ENCODE data around the gene AS3MT.
A peak's percentile ranks its signal among the peaks of the same experiment; 100 is the strongest.

DNA sequence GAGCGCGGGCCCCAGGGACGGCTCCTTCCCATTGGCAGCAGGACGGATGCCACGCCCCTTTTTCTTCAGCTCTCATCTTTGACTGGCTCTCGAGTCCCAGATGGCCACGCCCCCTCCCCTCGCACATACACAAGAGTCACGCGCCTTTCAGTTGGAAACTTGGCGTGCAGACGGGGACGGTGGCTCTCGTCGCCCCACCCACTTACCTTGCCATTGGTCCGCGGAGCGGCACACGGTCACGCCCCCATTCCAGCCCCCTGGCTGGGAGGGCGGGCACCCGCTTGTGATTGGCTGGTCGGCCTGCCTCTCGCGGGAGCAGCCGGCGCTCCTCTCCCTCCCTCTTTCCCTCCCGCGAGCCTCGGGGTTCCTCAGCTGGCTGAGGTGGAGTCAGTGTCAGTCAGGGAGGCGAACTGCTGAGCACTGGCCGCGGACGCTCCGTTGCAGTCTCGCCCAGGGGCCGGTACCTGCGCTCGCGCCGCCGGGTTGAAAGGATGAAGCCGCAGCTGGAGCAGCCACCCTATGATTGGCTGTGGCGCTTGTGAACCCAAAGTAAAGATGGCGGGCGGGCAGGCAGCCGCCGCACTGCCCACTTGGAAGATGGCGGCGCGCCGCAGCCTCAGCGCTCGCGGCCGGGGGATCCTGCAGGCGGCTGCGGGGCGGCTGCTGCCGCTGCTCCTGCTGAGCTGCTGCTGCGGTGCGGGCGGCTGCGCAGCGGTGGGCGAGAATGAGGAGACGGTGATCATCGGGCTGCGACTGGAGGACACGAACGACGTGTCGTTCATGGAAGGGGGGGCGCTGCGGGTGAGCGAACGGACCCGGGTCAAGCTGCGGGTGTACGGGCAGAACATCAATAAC lies 48.9 kb downstream of the AS3MT start, which contains the start of gene CNNM2:
- TF ChIP-seq POLR2A (IDR thresholded peaks at IDR 0.05): peak in 1 of 2 donors; percentile 67
- TF ChIP-seq, protein P1, sequence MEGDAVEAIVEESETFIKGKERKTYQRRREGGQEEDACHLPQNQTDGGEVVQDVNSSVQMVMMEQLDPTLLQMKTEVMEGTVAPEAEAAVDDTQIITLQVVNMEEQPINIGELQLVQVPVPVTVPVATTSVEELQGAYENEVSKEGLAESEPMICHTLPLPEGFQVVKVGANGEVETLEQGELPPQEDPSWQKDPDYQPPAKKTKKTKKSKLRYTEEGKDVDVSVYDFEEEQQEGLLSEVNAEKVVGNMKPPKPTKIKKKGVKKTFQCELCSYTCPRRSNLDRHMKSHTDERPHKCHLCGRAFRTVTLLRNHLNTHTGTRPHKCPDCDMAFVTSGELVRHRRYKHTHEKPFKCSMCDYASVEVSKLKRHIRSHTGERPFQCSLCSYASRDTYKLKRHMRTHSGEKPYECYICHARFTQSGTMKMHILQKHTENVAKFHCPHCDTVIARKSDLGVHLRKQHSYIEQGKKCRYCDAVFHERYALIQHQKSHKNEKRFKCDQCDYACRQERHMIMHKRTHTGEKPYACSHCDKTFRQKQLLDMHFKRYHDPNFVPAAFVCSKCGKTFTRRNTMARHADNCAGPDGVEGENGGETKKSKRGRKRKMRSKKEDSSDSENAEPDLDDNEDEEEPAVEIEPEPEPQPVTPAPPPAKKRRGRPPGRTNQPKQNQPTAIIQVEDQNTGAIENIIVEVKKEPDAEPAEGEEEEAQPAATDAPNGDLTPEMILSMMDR (IDR thresholded peaks at IDR 0.05): peak in 1 of 12 donors; percentile 11

All from heart left ventricle (tissue), 13 donors.